Stimulated activated CD8-positive, alpha-beta memory T cell treated with anti-CD3 and anti-CD28 coated beads, Interleukin-4, amount 100 ng/mL, for 4 hours (primary cell): ENCODE measurements around the gene AMMECR1L.
"Not testable (repeated sequence)": the region's sequence is repeated elsewhere in the genome, so short reads cannot be mapped to it uniquely, and the experiment has no call there.

Experiments used
- DNase-seq, 2 donors: peaks; one replicate each; pipeline ENCODE4 v3.0.0-alpha.2; 2020; ENCODE audit warnings: low read depth in 2 of 2, low spot score in 1 of 2

AMMECR1L gene

GRCh38 chr2:127885780-127886592, at the start of gene AMMECR1L:
Gene AMMECR1L (minus strand): TSS chr2:127885956. CDS start chr2:127874234, 11,722 bp downstream.
- DNase-seq, result peak; percentile 28 to 51

DNA sequence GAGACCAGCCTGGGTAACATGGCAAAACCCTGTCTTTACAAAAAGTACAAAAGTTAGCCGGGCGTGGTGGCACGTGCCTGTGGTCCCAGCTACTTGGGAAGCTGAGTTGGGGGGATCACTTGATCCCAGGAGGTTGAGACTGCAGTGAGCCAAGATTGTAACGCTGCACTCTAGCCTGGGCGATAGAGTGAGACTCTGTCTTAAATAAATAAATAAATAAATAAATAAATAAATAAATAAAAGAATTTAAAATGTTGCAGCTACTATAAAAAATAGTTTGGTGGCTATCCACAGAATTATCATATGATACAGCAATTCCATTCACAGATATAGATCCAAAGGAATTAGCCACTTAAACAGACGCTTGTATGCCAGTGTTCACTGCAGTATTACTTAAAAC, 49.6 kb upstream of the AMMECR1L start:
- no peak for DNase-seq

GRCh38 chr2:127932199-127932876, 46.6 kb upstream of the AMMECR1L start:
- no peak for DNase-seq

DNA sequence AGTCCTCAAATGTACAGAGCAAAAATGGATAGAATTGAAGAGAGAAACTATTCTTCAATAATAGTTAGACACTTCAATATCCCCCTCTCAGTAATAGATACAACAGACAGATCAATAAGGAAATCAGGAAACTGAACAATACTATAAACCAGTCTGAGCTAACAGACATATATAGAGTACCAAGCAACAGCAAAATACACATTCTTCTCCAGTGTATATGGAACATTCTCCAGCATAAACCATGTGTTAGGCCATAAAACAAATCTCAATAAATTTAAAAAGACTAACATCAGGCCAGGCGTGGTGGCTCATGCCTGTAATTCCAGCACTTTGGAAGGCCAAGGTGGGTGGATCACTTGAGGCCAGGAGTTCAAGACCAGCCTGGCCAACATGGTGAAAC, 43.7 kb upstream of the AMMECR1L start:
- no peak for DNase-seq

GRCh38 chr2:127927384-127927783, 41.6 kb upstream of the AMMECR1L start:
- DNase-seq, result no peak

DNA sequence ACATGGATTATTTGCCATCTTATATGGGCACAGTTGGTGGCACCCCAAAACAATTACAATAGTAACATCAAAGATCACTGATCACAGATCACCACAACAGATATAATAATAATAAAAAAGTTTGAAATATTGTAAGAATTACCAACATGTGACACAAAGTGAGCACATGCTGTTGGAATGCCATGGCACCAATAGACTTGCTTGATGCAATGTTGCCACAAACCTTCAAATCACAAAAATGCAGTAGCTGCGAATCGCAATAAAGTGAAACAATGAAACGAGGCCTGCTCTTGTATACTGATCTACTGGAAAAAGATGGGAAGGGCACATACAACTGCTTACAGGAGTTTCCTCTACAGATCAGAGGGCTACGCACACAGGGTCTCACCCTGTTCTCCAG, 32.2 kb upstream of the AMMECR1L start:
- no peak for DNase-seq

DNA sequence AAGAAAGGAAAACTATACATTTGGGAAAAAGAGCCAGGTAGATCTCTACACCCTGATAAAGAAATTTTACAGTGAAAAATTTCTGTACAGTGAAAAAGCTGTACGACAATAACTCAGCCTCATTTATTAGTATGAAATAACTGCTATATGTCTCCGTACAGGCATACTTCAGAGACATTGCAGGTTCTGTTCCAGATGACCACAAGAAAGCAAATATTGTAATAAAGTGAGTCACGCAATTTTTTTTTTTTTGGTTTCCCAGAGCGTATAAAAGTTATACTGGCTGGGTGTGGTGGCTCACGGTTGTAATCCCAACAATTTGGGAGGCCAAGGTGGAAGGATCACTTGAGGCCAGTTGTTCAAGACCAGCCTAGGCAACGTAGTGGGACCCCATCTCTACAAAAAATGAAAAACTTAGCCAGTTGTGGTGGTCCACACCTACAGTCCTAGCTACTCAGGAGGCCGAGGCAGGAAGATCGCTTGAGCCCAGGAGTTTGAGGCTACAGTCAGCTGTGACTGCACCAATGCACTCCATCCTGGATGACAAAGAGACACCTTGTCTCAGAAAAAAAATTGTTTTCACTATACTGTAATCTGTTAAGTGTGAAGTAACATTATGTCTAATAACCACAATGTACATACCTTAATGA, 28.2 kb upstream of the AMMECR1L start:
- no peak for DNase-seq

GRCh38 chr2:127911737-127912136, 26.0 kb upstream of the AMMECR1L start:
- DNase-seq, result no peak

GRCh38 chr2:127910415-127910814, 24.7 kb upstream of the AMMECR1L start:
- no peak for DNase-seq

DNA sequence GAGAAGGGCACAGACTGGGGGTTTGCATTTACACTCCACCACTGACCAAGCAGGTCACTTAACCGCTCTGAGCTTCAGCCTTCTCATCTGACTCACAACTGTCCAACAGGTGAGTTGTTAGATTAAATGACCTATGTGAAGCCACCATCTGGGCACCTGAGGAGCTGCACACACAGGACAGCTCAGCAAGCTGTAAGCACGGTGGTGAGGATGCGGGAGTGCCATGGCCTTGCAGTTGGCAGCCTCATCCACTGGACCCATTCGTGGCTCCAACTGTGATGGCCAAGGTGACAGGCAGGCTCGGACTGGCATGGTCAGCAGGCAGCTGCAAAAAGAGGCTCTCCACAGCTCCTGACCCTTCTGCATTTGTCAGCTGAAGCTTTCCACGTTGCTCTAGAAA, 23.3 kb upstream of the AMMECR1L start:
- no peak for DNase-seq

DNA sequence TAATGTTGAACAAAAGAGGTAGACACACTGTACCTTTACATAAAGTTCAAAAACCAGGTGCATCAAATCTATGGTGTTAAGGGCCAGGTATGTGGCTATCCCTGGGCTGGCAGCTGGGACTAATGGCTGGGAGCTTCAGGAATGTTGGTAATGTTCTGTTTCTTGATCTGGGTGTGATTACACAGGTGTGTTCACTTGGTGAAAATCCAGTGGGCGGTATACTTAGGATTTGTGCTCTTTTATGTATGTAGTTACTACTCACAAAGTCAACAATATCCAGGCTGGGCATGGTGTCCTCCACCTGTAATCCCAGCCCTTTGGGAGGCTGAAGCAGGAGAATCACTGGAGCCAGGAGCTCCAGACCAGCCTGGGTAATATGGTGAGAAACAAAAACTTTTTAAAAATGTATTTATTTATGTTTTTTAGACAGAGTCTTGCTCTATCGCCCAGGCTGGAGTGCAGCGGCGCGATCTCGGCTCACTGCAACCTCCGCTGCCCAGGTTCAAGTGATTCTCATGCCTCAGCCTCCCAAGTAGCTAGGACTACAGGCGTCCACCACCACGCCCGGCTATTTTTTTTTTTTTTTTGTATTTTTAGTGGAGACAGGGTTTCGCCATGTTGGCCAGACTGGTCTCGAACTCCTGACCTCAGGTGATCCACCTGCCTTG, 22.1 kb upstream of the AMMECR1L start:
- DNase-seq, result not testable (repeated sequence)

- DNase-seq, result no peak
These were observed 20.6 kb upstream of the AMMECR1L start for GRCh38 chr2:127906206-127906926.

DNA sequence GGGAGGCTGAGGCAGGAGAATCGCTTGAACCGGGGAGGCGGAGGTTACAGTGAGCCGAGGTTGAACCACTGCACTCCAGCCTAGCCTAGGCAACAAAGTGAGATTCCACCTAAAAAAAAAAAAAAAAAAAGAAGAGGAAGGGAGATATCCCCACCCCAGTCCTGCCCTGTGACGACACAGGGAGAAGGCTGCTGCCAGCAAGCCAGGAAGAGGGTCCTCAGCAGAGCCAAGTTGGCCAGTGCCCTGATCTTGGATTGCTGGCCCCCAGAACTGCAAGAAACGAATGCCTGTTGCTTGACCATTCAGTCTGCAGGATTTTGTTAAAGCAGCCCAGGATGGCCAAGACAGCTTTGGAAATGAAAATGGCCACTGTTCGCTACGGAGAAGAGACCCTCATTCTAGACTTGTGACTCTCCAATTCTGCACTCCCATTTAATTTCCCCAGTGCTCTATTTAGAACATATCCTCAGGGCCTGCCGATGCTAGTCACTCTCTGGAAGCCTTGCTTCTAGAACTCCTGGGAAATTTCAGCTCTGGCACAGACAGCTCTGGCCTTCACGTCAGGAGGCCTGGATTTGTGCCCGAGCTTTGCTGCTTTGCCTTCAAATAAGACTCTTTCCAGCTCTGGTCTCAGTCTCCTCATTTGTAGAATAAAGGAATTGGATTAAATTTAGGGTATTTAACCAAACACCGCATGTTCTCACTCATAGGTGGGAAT, 15.7 kb upstream of the AMMECR1L start:
- DNase-seq, result no peak

DNA sequence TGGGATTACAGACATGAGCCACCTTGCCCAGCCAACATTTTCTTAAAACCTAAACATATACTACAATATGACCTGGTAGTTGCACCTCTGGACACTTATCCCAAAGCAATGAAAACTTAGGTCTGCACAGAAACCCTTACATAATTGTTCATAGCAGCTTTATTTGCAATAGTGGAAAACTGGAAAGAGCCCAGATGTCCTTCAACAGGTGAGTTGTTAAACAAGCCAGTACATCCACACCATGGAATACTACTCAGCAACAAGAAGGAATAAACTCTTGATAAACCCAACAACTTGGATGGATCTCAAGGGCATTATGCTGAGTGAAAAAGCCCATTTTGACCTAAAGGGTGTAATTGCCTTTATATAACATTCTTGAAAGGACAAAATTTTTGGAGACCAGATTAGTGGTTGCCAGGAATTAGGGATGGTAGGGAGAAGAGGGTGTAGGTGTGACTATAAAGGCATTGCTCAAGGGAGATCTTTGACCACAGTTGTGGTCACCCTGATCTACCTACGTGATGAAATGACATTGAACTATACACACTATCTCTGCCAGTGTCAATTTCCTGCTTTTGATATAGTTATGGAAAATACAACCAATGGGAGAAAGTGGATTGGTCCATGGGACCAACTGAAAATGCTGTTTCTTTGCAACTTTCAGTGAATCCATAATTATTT, 11.9 kb upstream of the AMMECR1L start:
- no peak for DNase-seq

- no peak for DNase-seq
These were observed 7.7 kb upstream of the AMMECR1L start for GRCh38 chr2:127893494-127893893.

- no peak for DNase-seq
These were observed 7.3 kb upstream of the AMMECR1L start for GRCh38 chr2:127893033-127893432.

DNA sequence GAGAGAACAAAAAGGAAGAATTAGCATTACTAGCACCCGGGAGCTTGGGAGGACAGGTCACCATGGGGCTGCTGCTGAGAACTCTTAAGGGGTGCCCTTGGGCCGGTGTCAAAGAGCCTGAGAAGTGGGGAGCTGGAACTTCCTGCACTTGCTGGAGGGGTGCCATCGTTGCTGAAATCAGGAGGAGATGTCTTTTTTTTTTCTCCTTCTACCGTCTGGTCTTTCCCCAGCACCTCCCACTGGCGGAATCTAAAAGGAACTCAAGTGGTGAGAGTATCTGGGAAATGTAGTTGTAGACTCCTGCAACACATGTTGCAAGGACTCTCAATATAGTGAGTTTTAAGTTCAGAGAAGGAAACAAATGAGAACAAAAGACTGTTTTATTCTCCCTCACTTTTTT, 6.1 kb upstream of the AMMECR1L start:
- no peak for DNase-seq

- not testable (repeated sequence) for DNase-seq
These were observed 5.0 kb upstream of the AMMECR1L start for GRCh38 chr2:127890756-127891155.

- DNase-seq, result no peak
These were observed 3.0 kb upstream of the AMMECR1L start for GRCh38 chr2:127888772-127889171.

DNA sequence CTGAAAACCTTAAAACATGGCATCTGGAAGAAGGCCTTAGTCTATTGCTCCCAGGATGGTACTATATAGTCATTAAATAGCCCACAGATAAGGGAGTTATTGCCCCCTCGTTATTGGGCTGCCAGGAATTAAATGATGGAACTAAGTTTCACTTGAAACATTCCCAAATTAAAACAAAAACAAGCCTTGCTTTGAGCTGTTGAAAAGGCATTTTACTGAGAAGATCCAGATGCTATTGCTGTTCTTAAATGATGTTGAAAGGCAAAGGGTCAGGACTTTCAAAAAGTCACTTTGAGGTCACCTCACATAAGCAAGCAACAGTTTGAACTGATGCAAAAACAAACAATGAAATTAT, 2.0 kb upstream of the AMMECR1L start:
- DNase-seq, result no peak
